ENCODE measurements around the gene EHMT1. TPM values are rescaled to one million over a fixed set of nuclear protein-coding genes. Genes with fewer than 3 reads are reported as not detected.

EHMT1 gene
- total RNA-seq, 2 donors from 2014 or later = 137 to 139 TPM

DNA sequence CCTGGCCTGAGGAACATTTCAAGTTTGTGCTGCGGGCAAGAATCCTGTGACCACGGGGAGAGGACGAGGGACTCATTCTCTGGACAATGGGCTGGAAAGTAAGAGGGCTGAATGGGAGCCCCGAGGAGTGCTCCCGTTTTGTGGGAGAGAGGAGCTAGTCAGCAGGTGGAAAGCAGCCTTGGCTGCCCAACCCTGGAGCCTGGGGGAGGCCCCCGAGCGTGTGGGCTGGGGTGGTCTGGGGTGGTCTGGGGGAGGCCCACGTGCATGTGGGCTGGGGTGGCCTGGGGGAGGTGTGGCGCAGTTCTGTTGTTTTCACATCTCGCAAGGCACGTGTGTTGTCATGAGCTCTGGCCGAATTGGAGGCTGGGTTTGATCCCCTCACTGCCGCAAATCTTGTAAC is 27.5 kb downstream of the EHMT1 start:
- H3K36me3 ChIP-seq (ENCODE audit: control insufficient read depth, insufficient read depth, low read length) = peaks cover 31% of the 10 kb centered on the region
- H3K27ac ChIP-seq (ENCODE audit: low read depth, low read length) = no peak overlapping the region
- no peaks in the 10 kb centered on the region for H3K9me3 ChIP-seq (ENCODE audit: control insufficient read depth, low read length)
- H3K9ac ChIP-seq (ENCODE audit: extremely low read depth, low read length, poor library complexity, severe bottlenecking) = no peak overlapping the region
- no peak overlapping the region for H3K4me3 ChIP-seq (ENCODE audit: low read length)
- no peaks in the 10 kb centered on the region for H3K27me3 ChIP-seq (ENCODE audit: control insufficient read depth, insufficient read depth, low read length, poor library complexity, severe bottlenecking)
- WGBS, 2 experiments (ENCODE audit: insufficient coverage in 1 of 2, insufficient read length in 1 of 2) = 96 to 99% methylated on average over 9 to 13 of the region's 13 CpGs
- no peak for DNase-seq
- H3K27ac Mint-ChIP-seq = peak overlapping the region; percentile 83
- H3K36me3 Mint-ChIP-seq (ENCODE audit: low read depth) = peaks cover 54% of the 10 kb centered on the region
- H3K4me3 Mint-ChIP-seq = no peak overlapping the region
- H3K4me1 ChIP-seq (ENCODE audit: control insufficient read depth, insufficient read depth, low read length) = no peaks in the 10 kb centered on the region
- peaks cover 9% of the 10 kb centered on the region for H3K4me1 Mint-ChIP-seq
- TF ChIP-seq, protein P1, sequence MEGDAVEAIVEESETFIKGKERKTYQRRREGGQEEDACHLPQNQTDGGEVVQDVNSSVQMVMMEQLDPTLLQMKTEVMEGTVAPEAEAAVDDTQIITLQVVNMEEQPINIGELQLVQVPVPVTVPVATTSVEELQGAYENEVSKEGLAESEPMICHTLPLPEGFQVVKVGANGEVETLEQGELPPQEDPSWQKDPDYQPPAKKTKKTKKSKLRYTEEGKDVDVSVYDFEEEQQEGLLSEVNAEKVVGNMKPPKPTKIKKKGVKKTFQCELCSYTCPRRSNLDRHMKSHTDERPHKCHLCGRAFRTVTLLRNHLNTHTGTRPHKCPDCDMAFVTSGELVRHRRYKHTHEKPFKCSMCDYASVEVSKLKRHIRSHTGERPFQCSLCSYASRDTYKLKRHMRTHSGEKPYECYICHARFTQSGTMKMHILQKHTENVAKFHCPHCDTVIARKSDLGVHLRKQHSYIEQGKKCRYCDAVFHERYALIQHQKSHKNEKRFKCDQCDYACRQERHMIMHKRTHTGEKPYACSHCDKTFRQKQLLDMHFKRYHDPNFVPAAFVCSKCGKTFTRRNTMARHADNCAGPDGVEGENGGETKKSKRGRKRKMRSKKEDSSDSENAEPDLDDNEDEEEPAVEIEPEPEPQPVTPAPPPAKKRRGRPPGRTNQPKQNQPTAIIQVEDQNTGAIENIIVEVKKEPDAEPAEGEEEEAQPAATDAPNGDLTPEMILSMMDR (conservative IDR thresholded peaks at IDR 0.05) = no peak
- H3K27me3 Mint-ChIP-seq (ENCODE audit: insufficient read depth) = no peaks in the 10 kb centered on the region
- no peaks in the 10 kb centered on the region for H3K9me3 Mint-ChIP-seq

DNA sequence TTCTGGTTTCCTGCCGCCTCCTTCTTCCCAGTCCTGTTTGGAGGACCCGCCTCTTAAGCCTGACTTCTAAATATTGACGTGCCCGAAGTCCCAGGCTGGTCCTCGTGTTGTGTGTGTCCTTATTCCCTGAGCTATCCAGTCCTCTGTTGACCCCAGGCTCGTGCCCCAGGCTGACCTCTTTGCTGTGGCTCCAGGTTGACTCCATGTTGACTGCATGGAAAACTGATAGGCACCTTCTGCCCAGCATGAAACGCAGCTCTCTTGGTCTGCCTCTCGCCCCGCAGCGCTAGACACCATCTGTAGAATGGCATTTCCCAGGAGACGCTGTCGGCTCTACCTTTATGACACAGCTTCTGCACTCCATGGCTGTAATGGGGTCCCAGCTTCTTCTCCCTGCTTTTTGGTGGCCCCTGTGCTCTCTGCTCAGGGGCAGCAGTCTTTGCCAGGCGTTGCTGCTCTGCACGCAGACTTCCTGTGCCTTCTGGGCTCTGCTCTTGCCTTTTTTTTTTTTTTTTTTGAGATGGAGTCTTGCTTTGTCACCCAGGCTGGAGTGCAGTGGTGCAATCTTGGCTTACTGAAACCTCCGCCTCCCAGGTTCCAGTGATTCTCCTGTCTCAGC is 28.4 kb downstream of the EHMT1 start:
- no peaks in the 10 kb centered on the region for H3K4me1 ChIP-seq (ENCODE audit: control insufficient read depth, insufficient read depth, low read length)
- no peak overlapping the region for H3K27ac ChIP-seq (ENCODE audit: low read depth, low read length)
- no peaks in the 10 kb centered on the region for H3K9me3 Mint-ChIP-seq
- peaks cover 31% of the 10 kb centered on the region for H3K36me3 ChIP-seq (ENCODE audit: control insufficient read depth, insufficient read depth, low read length)
- H3K27me3 ChIP-seq (ENCODE audit: control insufficient read depth, insufficient read depth, low read length, poor library complexity, severe bottlenecking) = no peaks in the 10 kb centered on the region
- H3K4me1 Mint-ChIP-seq = peaks cover 9% of the 10 kb centered on the region
- no peaks in the 10 kb centered on the region for H3K9me3 ChIP-seq (ENCODE audit: control insufficient read depth, low read length)
- H3K9ac ChIP-seq (ENCODE audit: extremely low read depth, low read length, poor library complexity, severe bottlenecking) = no peak overlapping the region
- peaks cover 57% of the 10 kb centered on the region for H3K36me3 Mint-ChIP-seq (ENCODE audit: low read depth)
- no peak for DNase-seq
- 93 to 95% methylated on average over 13 to 15 of the region's 15 CpGs for WGBS, 2 experiments (ENCODE audit: insufficient coverage in 1 of 2, insufficient read length in 1 of 2)
- no peaks in the 10 kb centered on the region for H3K27me3 Mint-ChIP-seq (ENCODE audit: insufficient read depth)
- TF ChIP-seq, protein P1 (conservative IDR thresholded peaks at IDR 0.05) = no peak
- H3K27ac Mint-ChIP-seq = peak overlapping the region; percentile 83
- no peak overlapping the region for H3K4me3 ChIP-seq (ENCODE audit: low read length)
- no peak overlapping the region for H3K4me3 Mint-ChIP-seq

DNA sequence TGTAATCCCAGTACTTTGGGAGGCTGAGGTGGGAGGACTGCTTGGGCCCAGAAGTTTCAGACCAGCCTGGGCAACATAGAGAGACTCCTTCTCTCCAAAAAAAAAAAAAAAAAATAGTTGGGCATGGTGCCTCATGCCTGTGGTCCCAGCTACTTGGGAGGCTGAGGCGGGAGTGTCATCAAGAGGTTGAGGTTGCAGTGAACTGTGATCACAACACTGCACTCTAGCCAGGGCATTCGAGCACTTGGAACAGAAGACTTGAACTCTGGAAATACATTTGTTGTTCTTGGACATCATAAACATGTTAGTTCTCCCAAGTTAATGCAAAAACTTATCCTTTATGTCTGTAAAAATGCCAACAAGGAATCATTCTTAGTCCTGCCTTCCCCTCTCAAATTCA is 29.6 kb downstream of the EHMT1 start:
- WGBS, 2 experiments (ENCODE audit: insufficient coverage in 1 of 2, insufficient read length in 1 of 2) = 88 to 96% methylated on average over 1 to 2 of the region's 2 CpGs
- no peak overlapping the region for H3K4me3 Mint-ChIP-seq
- TF ChIP-seq, protein P1 (conservative IDR thresholded peaks at IDR 0.05) = no peak
- no peaks in the 10 kb centered on the region for H3K27me3 ChIP-seq (ENCODE audit: control insufficient read depth, insufficient read depth, low read length, poor library complexity, severe bottlenecking)
- H3K9me3 ChIP-seq (ENCODE audit: control insufficient read depth, low read length) = no peaks in the 10 kb centered on the region
- peaks cover 55% of the 10 kb centered on the region for H3K36me3 Mint-ChIP-seq (ENCODE audit: low read depth)
- no peaks in the 10 kb centered on the region for H3K27me3 Mint-ChIP-seq (ENCODE audit: insufficient read depth)
- H3K4me1 Mint-ChIP-seq = peaks cover 9% of the 10 kb centered on the region
- DNase-seq = no peak
- no peaks in the 10 kb centered on the region for H3K9me3 Mint-ChIP-seq
- H3K27ac ChIP-seq (ENCODE audit: low read depth, low read length) = no peak overlapping the region
- no peak overlapping the region for H3K9ac ChIP-seq (ENCODE audit: extremely low read depth, low read length, poor library complexity, severe bottlenecking)
- no peak overlapping the region for H3K27ac Mint-ChIP-seq
- H3K4me3 ChIP-seq (ENCODE audit: low read length) = no peak overlapping the region
- H3K36me3 ChIP-seq (ENCODE audit: control insufficient read depth, insufficient read depth, low read length) = peaks cover 31% of the 10 kb centered on the region
- H3K4me1 ChIP-seq (ENCODE audit: control insufficient read depth, insufficient read depth, low read length) = no peaks in the 10 kb centered on the region
